HG03432 (cell line): ENCODE measurements around the gene RNU6-9.
"Not testable (repeated sequence)": the region's sequence is repeated elsewhere in the genome, so short reads cannot be mapped to it uniquely, and the experiment has no call there.

ENCODE experiments used
- ATAC-seq: cut with Tn5 transposase; IDR thresholded peaks from one replicate; pipeline ENCODE4 v1.9.1; 2021; ENCODE audit warnings: mild to moderate bottlenecking, moderate library complexity; ENCODE audit not compliant: unreplicated experiment

Gene RNU6-9

DNA sequence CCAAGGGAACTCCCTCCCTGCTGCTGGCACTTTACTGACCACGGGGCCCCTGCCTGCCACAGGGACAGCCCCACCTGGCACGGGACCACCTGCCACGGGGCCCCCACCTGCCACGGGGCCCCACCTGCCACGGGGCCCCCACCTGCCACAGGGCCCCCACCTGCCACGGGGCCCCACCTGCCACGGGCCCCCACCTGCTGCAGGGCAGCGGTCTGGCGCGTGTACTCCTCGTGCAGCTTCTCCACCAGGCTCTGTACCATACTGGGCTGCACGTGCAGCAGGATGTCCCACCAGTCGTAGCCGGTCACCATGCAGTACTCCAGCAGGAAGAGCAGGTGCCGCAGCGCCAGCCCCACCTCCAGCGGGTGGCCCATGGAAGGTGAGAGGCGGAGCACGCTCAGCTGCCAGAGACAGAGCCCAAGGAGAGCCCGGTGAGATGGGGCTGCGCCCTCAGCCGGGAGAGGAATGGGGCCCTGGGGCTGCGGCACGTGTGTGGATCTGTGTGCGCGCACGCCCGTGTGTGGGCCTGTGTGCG lies 16.4 kb upstream of the RNU6-9 start:
- ATAC-seq: no peak

- not testable (repeated sequence) for ATAC-seq
These were observed 15.2 kb upstream of the RNU6-9 start for GRCh38 chr19:877992-878660.

DNA sequence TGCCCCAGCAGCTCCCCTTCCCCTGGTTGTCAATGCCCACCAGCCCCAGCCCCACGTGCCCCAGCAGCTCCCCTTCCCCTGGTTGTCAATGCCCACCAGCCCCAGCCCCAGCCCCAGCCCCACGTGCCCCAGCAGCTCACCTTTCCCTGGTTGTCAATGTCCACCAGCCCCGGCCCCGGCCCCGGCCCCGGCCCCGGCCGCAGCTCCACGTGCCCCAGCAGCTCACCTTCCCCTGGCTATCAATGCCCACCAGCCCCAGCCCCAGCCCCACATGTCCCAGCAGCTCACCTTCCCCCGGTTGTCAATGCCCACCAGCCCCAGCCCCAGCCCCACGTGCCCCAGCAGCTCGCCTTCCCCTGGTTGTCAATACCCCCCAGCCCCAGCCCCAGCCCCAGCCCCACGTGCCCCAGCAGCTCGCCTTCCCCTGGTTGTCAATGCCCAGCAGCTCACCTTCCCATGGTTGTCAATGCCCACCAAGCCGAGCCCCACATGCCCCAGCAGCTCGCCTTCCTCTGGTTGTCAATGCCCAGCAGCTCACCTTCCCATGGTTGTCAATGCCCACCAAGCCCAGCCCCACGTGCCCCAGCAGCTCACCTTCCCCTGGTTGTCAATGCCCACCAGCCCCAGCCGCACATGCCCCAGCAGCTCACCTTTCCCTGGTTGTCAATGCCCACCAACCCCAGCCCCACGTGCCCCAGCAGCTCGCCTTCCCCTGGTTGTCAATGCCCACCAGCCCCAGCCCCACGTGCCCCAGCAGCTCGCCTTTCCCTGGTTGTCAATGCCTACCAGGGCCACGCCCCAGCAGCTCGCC lies 14.3 kb upstream of the RNU6-9 start:
- not testable (repeated sequence) for ATAC-seq

GRCh38 chr19:879711-880438 lies 13.4 kb upstream of the RNU6-9 start:
- ATAC-seq: no peak

GRCh38 chr19:881385-882071 lies 11.8 kb upstream of the RNU6-9 start:
- no peak for ATAC-seq

DNA sequence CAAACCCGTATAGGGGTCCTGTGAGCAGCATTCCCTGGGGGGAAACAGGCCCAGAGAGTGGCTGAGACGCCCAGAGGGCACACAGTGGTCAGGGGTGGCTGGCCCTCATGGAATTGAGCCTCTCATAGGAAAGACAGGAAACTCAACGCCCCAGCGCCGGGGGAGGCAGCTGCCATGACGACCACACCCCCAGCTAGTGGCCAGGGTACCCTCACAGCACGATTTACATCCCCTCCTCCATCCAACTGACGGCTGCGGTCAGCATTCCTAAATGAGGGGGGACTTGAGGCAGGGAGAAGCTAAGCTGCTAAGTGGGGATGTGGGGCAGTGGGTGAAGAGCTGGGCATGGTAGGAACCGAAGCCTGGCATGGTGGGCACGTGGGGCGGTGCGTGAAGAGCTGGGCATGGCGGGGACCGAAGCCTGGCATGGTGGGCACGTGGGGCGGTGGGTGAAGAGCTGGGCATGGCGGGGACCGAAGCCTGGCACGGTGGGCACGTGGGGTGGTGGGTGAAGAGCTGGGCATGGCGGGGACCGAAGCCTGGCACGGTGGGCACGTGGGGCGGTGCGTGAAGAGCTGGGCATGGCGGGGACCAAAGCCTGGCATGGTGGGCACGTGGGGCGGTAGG lies 10.3 kb upstream of the RNU6-9 start:
- no peak for ATAC-seq

GRCh38 chr19:883661-884211 lies 9.5 kb upstream of the RNU6-9 start:
- no peak for ATAC-seq

GRCh38 chr19:884420-885211 lies 8.7 kb upstream of the RNU6-9 start:
- ATAC-seq: no peak

DNA sequence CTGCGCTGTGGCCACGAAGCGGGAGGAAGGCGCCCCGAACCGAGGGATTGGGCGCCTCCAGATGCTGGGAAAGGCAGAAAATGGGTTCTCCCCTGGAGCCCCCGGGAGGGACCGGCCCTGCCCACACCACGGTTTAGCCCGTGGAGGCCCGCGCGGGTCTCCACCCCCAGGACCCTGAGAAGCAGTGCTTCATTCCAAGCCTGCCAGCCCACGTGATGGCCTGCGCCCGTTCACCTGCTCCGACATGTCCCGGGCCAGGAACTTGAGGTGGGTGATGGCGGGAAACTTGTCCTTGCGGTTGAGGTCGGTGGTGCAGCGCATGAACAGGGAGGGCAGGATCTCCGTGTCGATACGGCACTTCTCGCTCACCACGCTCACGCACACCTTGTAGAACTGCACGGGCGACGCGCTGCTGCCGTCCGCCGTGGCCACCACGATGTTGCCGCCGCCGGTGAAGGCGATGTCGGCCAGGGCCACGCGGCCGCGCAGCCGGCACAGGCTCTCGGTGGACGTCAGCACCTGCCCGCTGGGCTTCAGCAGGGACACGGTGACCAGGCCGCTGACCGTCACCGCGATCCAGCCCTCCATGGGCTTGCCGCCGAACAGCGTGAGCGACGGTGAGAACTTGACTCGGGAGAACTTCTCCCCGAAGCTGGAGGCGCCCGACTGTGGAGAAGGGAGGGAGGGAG lies 7.6 kb upstream of the RNU6-9 start:
- ATAC-seq: no peak

DNA sequence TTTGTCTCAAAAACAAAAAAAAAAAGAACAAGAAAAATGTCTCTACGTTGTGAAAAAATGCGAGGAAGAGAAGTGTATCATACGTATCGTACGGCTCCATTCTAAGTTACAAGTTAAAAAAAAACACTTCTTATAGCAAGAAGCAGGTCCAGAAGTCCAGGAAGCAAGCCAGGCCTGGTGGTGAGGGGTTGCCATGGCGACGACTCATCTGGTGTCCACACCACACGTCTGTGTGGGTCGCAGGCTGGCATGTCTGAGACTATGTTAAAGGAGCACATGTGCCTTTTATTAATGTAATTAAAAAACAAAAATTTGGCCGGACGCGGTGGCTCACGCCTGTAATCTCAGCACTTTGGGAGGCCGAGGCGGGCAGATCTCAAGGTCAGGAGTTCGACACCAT lies 6.2 kb upstream of the RNU6-9 start:
- no peak for ATAC-seq

- ATAC-seq: no peak
These were observed 5.7 kb upstream of the RNU6-9 start for GRCh38 chr19:887599-887998.

DNA sequence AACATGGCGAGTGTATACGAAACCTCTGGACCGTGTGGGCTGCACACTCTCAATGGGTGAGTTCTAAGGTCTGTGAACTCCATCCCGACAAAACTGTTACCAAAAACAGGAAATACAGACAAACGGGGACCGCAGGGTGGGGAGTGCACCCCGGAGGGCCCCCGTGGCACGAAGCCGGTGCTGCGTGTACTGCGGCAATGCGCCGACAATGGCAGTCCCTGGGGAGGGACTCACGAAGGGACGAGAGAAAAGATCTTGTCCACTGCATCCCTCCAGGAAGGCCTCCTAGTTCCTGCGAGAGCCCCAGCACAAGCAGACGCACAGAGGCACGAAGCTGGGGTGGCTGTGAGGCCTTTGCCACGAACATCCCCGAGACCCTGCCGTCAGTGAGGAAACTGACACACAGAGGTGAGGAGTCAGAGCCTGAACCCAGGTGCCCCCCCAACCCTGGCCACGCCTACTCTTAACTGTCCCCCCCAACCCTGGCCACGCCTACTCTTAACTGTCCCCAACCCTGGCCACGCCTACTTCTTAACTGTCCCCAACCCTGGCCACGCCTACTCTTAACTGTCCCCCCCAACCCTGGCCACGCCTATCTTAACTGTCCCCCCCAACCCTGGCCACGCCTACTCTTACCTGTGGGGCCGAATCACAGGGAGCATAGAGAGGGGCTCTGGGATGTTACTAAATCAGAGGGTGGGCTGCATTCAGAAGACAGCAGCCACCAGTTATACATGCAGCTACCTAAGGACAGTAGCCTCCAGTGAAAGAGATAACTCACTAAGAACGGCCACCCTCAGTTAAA lies 4.5 kb upstream of the RNU6-9 start:
- no peak for ATAC-seq

DNA sequence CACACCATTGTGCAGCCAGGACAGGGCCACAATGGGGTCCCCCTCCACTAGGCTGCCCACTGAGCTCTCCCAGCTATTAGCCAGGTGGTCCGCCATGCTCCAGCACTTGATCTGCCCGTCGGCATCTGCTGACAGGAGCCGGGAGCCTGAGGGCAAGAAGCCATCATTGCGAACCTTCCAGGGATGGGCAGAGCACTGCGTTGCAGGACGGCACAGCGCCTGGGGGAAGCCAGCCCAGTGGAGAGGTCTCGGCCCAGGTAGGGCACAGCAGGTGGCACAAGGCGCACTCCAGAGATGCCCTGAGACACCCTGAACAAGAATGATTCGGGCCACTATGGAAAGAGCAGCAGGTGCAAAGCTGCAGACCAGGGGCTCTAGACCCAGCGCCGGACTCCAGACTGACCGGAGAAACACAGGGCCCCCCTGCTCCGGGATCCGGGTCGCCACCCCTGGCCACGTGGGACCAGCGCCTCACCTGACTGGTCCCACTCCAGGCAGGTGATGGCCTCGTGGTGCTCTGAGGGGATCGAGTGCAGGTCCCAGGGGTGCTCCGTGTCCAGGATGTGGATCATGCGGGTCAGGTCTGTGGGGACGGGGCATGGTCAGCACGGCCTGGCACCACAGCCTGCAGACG lies 3.5 kb upstream of the RNU6-9 start:
- no peak for ATAC-seq

DNA sequence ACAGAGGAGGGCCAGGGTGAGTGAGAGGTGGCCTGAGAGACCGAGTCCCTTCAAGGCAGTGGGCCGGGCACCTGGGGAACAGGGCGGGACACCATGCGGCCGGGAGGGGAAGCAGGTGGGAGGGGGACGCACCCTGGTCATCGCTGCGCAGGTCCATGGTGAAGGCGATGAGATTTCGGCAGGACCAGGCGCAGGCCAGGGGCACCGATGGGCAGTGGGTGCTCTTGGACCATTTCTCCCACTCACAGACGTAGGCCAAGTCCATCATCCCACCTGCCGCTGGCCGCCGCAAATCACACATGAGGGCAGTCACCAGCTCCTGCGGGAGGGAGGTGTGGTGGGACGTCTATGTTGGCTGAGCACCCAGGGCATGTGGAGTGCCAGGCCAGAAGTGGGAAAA lies 2.5 kb upstream of the RNU6-9 start:
- no peak for ATAC-seq

DNA sequence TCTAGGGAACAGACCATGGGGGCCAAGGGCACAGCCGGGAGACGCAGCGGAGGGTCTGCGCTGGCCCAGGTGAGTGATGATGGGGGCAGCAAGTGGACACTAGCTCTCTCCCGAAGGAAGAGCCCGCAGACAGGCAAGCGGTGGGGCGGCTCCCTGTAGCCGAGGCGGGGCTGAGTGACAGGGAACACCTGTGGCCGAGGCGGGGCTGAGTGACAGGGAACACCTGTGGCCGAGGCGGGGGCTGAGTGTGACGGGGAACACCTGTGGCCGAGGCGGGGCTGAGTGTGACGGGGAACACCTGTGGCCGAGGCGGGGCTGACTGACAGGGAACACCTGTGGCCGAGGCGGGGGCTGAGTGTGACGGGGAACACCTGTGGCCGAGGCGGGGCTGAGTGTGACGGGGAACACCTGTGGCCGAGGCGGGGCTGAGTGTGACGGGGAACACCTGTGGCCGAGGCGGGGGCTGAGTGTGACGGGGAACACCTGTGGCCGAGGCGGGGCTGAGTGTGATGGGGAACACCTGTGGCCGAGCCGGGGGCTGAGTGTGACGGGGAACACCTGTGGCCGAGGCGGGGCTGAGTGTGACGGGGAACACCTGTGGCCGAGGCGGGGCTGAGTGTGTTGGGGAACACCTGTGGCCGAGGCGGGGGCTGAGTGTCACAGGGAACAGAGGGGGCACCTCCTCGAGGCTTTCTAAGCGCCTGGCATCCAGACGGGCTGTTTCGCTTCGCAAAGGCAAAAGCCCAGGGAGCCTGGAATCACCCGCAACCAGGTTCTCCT lies 1.7 kb upstream of the RNU6-9 start:
- not testable (repeated sequence) for ATAC-seq

- ATAC-seq: no peak
These were observed 916 bp upstream of the RNU6-9 start for GRCh38 chr19:892243-892893.
